Measurements from ENCODE around the gene PTPRT.

GRCh38 chr20:42747765-42748411 is 441.8 kb downstream of the PTPRT start:
- TF ChIP-seq CTCF (IDR thresholded peaks at IDR 0.05) = no peak
- TF ChIP-seq POLR2A (IDR thresholded peaks at IDR 0.05) = no peak
- TF ChIP-seq POLR2AphosphoS5 (IDR thresholded peaks at IDR 0.05) = no peak
- no peak for TF ChIP-seq EP300 (IDR thresholded peaks at IDR 0.05)
